ENCODE data around the gene CLSTN2.

DNA sequence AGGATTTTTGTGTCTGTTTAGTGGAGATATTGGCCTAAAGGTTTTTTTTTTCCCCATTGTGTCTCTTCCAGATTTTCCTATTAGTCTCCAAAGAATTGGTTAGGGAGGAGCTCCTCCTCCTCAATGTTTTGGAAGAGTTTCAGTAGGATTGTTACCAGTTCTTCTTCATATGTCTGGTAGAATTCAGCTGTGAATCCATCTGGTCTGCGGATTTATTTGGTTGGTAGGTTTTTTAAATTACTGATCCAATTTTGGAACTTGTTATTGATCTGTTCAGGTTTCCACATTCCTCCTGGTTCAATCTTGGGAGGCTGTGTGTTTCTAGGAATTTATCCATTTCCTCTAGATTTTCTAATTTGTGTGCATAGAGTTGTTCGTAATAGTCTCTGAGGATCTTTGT lies 222.2 kb downstream of the CLSTN2 start:
- TF ChIP-seq, protein P1, sequence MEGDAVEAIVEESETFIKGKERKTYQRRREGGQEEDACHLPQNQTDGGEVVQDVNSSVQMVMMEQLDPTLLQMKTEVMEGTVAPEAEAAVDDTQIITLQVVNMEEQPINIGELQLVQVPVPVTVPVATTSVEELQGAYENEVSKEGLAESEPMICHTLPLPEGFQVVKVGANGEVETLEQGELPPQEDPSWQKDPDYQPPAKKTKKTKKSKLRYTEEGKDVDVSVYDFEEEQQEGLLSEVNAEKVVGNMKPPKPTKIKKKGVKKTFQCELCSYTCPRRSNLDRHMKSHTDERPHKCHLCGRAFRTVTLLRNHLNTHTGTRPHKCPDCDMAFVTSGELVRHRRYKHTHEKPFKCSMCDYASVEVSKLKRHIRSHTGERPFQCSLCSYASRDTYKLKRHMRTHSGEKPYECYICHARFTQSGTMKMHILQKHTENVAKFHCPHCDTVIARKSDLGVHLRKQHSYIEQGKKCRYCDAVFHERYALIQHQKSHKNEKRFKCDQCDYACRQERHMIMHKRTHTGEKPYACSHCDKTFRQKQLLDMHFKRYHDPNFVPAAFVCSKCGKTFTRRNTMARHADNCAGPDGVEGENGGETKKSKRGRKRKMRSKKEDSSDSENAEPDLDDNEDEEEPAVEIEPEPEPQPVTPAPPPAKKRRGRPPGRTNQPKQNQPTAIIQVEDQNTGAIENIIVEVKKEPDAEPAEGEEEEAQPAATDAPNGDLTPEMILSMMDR (IDR thresholded peaks at IDR 0.05) = no peak
- TF ChIP-seq POLR2A (IDR thresholded peaks at IDR 0.05; ENCODE audit: low read depth) = no peak

Measured in esophagus muscularis mucosa (tissue), 3 donors.